ENCODE results near the gene OSMR. TPM values are rescaled to one million over a fixed set of nuclear protein-coding genes. Genes with fewer than 3 reads are reported as not detected.

The OSMR gene
- total and polyA plus RNA-seq, 3 donors from 2014 or later, result 12.9 to 18.3 (median 13.5) TPM

DNA sequence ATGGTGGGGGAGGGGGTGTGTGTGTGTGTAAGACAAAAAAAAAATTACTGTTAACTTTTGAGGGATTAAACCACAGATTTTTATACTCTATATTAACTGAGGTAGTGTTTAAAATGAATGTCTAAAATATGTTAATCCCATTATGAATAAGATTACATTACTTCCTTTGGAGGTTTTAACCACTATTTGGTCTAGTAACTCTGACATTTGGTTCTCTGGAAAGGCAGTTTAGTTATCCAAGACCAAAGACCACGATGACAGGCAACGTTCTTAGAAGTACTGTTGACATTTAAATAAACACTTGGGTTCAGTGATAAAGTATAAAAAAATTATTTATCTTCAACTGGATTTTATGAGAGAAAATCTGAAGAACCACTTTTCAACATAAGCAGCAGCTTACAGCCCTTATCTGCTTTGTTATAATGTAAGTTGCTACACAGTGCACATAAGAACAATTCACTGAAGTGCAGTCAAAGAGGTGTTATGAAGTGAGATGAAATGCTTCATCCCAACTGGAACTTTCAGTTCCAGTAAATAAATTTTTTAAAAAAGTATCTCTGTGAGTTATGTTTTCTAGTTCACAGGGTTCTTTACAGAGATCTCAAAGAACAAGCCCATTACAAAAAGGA is 94.5 kb downstream of the OSMR start:
- TF ChIP-seq, protein P1, sequence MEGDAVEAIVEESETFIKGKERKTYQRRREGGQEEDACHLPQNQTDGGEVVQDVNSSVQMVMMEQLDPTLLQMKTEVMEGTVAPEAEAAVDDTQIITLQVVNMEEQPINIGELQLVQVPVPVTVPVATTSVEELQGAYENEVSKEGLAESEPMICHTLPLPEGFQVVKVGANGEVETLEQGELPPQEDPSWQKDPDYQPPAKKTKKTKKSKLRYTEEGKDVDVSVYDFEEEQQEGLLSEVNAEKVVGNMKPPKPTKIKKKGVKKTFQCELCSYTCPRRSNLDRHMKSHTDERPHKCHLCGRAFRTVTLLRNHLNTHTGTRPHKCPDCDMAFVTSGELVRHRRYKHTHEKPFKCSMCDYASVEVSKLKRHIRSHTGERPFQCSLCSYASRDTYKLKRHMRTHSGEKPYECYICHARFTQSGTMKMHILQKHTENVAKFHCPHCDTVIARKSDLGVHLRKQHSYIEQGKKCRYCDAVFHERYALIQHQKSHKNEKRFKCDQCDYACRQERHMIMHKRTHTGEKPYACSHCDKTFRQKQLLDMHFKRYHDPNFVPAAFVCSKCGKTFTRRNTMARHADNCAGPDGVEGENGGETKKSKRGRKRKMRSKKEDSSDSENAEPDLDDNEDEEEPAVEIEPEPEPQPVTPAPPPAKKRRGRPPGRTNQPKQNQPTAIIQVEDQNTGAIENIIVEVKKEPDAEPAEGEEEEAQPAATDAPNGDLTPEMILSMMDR (IDR thresholded peaks at IDR 0.05), result no peak
- no peak for TF ChIP-seq POLR2A (IDR thresholded peaks at IDR 0.05)
- intact Hi-C loops (cut with DNase I; ENCODE audit: low total_unique reads), result no loop called here
- WGBS, 2 donors, result 58 to 59% methylated on average over 2 of the region's 2 CpGs
- H3K36me3 ChIP-seq (ENCODE audit: low read depth, missing control alignments), result no peaks in the 10 kb centered on the region
- no peaks in the 10 kb centered on the region for H3K27me3 ChIP-seq
- no peak overlapping the region for H3K4me3 ChIP-seq
- no peak overlapping the region for H3K27ac ChIP-seq
- DNase-seq, result no peak
- H3K9me3 ChIP-seq, result no peaks in the 10 kb centered on the region
- no peaks in the 10 kb centered on the region for H3K4me1 ChIP-seq

DNA sequence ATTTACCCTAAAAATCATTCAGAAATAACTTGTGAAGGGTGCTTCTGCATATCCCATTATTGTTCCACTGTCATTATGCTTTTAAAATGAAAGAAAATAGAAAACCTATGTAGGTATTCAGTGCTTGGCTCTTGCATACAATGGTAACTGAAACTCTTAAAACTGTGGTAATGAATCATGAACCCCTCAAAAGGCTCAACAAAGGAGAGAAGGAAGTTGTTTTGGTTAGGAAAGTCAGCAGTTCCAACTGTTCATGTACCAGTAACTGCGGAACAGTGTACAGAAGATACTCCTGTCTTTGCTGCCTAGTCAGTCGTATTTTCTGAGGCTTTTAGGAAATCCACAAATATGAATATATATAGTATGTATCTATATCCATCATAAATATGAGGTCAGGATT is 96.1 kb downstream of the OSMR start:
- no peak for DNase-seq
- Histone ChIP-seq H3K9me3 (no peaks in the 10 kb centered on the region), H3K4me1 (no peaks in the 10 kb centered on the region), H3K27me3 (no peaks in the 10 kb centered on the region), H3K36me3 (ENCODE audit: low read depth, missing control alignments) (no peaks in the 10 kb centered on the region), H3K4me3 (no peak overlapping the region), H3K27ac (no peak overlapping the region)
- WGBS, 2 donors, result 96 to 100% methylated on average over 2 of the region's 2 CpGs
- TF ChIP-seq, protein P1 (IDR thresholded peaks at IDR 0.05), result no peak
- no peak for TF ChIP-seq POLR2A (IDR thresholded peaks at IDR 0.05)
- intact Hi-C loops (cut with DNase I; ENCODE audit: low total_unique reads), result no loop called here

DNA sequence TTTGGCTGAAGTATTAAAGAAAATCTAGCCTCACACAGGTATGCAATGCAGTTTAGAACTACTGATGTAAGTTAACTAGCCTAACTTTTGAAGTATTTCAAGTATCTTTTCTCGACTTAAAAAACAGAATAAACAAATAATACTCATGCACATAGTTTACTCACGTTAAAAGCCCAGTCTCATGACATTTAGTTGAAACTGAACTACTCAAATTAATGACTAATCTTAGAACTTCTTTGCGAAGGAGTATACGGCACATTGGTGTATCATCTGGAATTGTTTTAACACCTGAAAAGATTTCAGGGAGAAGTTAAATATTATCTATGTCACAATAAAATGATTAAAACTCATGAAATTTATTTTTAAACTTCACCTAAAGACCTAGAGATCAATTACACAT is 98.5 kb downstream of the OSMR start:
- 92 to 94% methylated on average over 4 of the region's 4 CpGs for WGBS, 2 donors
- Histone ChIP-seq H3K27ac (no peak overlapping the region), H3K27me3 (no peaks in the 10 kb centered on the region), H3K4me3 (no peak overlapping the region), H3K36me3 (ENCODE audit: low read depth, missing control alignments) (no peaks in the 10 kb centered on the region), H3K4me1 (no peaks in the 10 kb centered on the region), H3K9me3 (no peaks in the 10 kb centered on the region)
- intact Hi-C loops (cut with DNase I; ENCODE audit: low total_unique reads), result no loop called here
- TF ChIP-seq POLR2A (IDR thresholded peaks at IDR 0.05), result no peak
- TF ChIP-seq, protein P1 (IDR thresholded peaks at IDR 0.05), result no peak
- DNase-seq, result no peak

DNA sequence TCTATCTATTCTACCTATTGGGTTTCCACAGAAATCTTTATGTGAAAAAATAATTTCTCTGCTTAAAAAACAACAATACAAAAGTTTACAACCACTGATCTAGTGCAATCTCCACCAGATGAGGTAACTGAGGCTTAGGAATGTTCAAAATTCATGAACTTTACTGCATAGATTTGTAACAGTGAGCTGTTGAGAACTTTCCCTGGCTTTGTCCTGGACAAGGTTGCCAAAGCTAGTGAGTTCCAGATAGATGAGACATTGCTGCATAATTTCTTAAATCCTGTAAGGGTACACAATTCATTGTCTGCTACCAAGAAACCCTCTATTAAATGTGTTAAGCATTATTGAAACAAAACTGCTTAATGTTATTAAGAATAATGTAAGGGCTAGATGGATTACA is 102.7 kb downstream of the OSMR start:
- TF ChIP-seq, protein P1 (IDR thresholded peaks at IDR 0.05), result no peak
- DNase-seq, result no peak
- intact Hi-C loops (cut with DNase I; ENCODE audit: low total_unique reads), result no loop called here

DNA sequence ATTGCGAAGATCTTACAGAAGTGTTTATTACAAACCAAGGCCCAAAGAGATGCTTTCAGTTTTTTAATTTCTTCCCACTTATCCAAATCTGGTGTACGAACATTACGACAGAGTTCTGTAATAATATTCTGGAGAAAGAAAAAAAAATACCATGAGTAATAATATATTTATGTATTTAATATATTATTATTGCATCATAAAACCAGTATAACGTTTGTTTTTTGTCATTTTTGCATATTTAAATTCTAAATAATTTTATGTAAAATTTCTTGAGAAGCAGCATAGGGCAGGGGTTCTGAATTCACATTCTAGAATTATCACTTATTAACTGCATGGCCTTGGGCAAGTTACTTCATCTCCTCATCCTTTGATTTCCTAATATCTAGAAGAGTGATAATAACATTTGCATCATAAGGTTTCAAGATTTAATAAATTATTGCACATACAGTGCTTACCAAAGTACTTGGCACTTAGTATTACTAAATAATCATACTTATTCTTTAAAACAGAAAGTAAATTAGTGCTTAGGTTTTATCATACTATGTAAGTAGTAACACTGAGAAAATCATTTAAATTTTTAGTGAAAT is 107.7 kb downstream of the OSMR start:
- H3K36me3 ChIP-seq (ENCODE audit: low read depth, missing control alignments), result no peaks in the 10 kb centered on the region

More for the DNA sequence above, 102.7 kb downstream of the OSMR start:
- Histone ChIP-seq H3K9me3 (no peaks in the 10 kb centered on the region), H3K36me3 (ENCODE audit: low read depth, missing control alignments) (no peaks in the 10 kb centered on the region), H3K27me3 (no peaks in the 10 kb centered on the region), H3K27ac (no peak overlapping the region), H3K4me3 (no peak overlapping the region), H3K4me1 (no peaks in the 10 kb centered on the region)

More for the DNA sequence above, 107.7 kb downstream of the OSMR start:
- WGBS, 2 donors, result 91 to 92% methylated on average over 4 of the region's 4 CpGs
- Histone ChIP-seq H3K9me3 (no peaks in the 10 kb centered on the region), H3K27me3 (no peaks in the 10 kb centered on the region), H3K27ac (no peak overlapping the region), H3K4me1 (no peaks in the 10 kb centered on the region), H3K4me3 (no peak overlapping the region)
- TF ChIP-seq POLR2A (IDR thresholded peaks at IDR 0.05), result no peak
- TF ChIP-seq, protein P1 (IDR thresholded peaks at IDR 0.05), result no peak
- no peak for DNase-seq
- intact Hi-C loops (cut with DNase I; ENCODE audit: low total_unique reads), result no loop called here

Data from testis (tissue), 3 donors.